Sigmoid colon (tissue), 4 donors: ENCODE measurements around the gene JAG2.

ENCODE experiments used
- CTCF ChIP-seq, 4 experiments: fragments of 450-650 bp in 3 of 4; fragments of 200-600 bp in 1 of 4; IDR thresholded peaks; one replicate each; pipeline ENCODE4 v1.5.1; 2016 to 2019; ENCODE audit warnings: antibody characterized with exemption in 4 of 4, mild to moderate bottlenecking in 3 of 4, moderate library complexity in 2 of 4
- EP300 ChIP-seq, 4 donors: sonication (generic); formaldehyde crosslinking; IDR thresholded peaks; one replicate each; pipeline ENCODE4 v1.6.1; 2017; ENCODE audit warnings: antibody characterized with exemption in 4 of 4
- POLR2A ChIP-seq, 2 donors: fragments of 450-650 bp; IDR thresholded peaks; one replicate each; pipeline ENCODE4 v1.6.1; 2016; ENCODE audit warnings: antibody characterized with exemption in 2 of 2, mild to moderate bottlenecking in 2 of 2, moderate library complexity in 2 of 2
- POLR2AphosphoS5 ChIP-seq, 4 donors: sonication (generic); formaldehyde crosslinking; IDR thresholded peaks; one replicate each; pipeline ENCODE4 v1.6.1; 2017; ENCODE audit warnings: antibody characterized with exemption in 4 of 4

GRCh38 chr14:105178069-105178867, 9.7 kb upstream of the JAG2 start:
- TF ChIP-seq CTCF (IDR thresholded peaks at IDR 0.05) (no peak), POLR2A (IDR thresholded peaks at IDR 0.05) (no peak), POLR2AphosphoS5 (IDR thresholded peaks at IDR 0.05) (no peak), EP300 (IDR thresholded peaks at IDR 0.05) (no peak)
